ENCODE measurements around the gene SCN4B. TPM values are rescaled to one million over a fixed set of nuclear protein-coding genes. Genes with fewer than 3 reads are reported as not detected.

Gene SCN4B
- polyA plus RNA-seq, 4 donors, result 0.89 to 1.6 (median 1.1) TPM

DNA sequence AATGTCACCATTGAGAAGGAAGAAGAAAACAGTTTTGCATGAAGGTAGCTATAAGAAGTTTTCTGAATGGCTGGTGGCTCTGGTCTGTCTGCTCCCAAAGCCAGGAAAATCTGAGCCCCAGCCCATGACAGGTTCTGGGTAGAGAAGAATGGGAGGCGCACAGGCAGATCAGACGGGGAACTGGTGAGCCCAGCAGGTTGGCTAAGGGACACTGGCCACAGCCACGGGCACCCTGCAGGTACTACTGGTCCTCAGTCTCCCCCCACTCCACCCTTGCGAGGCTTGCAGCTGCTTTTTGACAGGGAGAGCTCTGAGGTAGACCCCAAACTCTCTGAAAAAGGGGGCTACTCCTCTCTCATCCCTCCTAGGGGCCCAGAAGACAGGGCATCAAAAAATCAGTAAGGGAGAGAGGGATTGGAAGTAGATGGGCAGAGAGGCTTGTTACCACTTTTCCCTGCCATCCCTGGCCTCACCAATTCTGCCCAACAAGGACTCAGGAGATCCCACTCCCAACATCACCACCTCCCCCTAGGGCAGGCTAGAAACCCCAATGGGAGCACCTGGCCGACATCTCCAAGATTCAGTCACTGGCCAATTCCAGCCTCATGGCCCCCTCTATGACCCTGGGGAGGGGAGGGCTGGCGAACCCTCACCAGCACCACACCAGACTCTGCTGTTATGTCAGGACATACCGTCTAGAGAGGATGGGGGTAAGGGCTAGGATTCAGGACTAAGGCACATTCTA is 17.4 kb downstream of the SCN4B start:
- DNase-seq (ENCODE audit: low read depth in 4 of 4, low spot score in 3 of 4), result no peak

DNA sequence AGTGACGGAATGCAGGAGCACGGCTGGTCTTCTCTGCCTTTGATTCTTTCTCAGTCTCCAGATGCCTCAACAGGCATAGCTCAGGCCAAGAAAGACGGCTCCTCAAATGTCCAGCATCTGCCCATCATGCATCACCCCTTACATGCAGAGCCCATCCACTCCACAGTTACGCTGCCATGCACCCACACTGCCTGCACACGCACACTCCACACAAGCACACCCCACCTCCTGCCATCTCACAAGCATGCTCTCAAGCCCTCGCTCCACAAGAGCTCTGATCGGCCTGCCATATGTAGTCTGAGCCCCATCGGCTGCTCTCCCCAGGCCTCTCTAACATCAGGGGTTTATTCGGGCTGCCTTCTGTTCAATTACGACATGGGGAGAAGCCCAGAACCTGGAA is 18.8 kb downstream of the SCN4B start:
- no peak for DNase-seq (ENCODE audit: low read depth in 4 of 4, low spot score in 3 of 4)

DNA sequence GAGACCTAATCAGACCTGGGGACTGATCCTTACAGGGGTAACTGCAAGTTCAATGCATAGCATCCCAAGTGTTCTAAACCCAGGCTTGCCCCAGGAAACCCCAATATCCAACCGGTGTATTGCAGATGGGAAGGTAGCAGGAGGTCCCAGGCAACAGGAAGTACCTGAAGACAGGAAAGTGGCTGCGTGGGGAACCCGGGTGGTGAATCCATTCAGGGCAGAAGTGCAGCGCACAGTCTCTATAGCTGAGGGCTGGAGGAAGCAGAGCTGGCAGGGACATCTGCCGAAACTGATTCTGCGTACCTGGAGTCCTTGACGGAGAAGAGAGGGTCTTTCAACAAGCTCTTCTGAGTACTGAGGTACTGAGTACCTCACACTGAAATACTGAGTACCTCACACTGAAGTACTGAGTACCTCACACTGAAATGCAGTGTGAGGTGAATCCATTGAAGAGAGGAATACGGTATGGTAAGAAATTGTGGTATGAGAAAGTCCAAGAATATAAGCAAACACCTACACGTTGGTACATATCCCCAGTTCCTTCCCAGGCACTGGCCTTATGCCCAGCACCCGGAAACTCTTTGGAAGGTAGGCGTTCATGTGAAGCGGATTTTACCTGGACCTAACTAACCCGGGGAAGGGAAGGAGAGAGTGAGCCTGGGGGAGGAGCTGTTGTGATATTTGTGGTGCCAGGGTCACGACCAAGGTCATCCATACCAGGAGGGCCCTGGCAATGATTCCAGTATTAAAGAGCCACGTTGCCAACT is 20.1 kb downstream of the SCN4B start:
- no peak for DNase-seq (ENCODE audit: low read depth in 4 of 4, low spot score in 3 of 4)

DNA sequence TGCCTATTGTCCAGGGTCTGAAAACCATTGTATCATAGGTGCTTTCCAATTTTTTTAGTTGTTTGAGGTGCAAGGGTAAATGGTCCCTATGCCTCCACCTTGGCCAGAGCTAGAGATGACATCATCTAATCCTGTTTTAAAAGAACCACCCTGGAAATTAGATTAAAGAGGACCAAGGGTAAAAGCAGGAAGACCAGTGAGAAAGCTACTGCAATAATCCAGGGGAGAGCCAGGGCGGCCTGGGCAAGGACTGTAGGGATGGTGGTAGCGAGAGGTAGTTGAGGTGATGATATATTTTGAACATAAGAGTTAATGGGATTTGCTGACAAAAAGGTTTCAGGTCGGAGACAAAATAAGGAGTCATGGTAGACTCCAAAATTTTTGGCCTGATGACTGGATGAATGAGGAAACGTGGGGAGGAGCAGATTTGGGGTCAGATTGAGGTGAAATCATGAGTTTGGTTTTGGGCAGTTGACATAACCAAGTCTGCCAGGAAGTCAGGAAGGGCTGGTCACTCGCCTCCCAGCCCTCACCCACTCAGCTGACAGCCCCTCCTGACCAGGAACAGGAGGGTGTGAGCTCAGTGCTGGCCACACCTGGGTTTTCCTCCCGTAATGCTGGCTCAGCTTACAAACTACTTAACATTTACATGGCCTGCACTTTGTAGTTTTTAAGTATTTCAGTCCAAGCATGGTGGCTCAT is 23.0 kb downstream of the SCN4B start:
- no peak for DNase-seq (ENCODE audit: low read depth in 4 of 4, low spot score in 3 of 4)

DNA sequence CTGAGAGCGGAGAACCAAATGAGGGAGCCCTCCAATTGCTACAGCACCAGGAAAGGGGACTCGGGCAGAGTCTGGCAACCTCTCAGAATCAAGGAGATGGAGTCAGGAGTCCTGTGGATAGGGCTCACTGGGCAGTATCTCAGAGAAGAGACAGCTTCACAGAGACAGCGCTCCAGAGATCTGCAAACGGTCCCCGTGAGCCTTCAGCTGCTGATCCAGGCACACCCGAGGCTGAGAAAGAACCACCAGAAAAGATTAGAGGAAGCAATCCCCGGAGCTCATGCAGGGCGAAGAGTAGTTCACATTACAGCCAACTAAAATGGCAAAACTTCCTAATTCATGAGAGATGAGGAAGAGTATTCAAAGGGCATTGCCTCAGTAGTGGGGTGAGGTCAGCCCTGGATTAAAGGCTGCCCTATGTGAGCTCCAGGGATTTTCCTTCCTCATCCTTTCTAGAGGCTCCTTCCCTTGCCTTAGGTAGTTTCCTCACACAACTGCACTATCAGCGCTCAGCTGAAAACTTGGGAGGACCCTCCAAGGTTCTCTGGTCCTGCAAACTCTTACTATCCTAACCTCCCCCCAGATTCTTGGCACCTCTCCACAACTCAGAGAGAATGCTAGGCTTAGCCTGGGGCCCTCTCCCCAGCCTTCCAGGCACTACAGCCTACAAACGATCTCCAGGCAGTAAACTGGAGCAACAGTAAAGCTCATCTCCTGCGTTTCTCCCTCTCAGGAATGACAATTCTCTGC is 23.7 kb downstream of the SCN4B start:
- no peak for DNase-seq (ENCODE audit: low read depth in 4 of 4, low spot score in 3 of 4)

DNA sequence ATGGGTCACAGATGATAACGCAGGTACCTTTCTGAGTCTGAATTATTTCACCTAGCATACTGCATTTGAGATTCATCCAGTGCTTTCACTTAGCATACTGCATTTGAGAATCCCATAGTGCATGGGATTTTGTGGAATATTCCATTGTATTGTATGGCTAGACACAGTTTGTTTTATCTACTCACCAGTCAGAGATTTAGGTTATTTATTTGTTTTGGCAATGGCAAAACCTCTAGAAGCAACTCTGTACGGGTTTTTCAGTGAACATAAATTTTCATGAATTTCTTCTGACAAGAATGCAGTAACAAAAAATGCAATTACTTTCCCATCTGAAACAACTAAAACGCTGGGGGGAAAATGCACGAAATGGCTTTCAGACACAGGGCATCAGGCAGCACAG is 24.3 kb downstream of the SCN4B start:
- no peak for DNase-seq (ENCODE audit: low read depth in 4 of 4, low spot score in 3 of 4)

DNA sequence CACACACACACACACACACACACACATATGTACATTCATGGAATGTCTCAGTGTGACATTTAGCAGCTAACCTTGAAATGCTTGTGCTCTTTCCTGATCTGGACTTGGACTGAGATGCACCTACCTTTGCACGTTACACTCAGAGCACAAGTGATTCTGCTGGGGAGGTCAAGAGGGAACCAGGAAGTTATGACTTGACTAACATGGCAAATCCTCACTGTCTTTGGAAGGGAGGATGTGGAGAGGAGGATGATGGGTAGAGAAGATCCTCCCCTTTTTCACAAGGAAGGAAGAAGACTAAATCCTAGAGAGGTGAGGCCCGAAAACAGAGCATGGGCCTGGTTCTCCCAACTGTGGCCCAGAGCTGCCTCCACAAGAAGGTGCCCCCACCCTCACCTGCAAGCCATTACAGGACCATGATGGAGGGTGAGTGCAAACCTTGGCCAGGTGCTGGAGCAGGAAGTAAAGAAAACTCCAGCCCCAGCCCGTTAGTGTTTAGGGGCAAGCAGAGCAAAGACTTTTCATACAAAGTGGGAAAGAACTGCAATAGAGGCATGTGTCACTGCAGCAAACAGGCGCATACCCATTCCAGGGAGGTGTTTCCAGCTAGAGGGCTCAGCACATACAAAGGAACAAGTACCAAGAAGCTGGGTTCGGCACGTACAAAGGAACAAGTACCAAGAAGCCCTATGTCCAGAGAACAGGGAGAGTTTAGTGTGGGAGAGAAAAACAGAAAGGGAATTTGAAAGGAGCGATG is 26.4 kb downstream of the SCN4B start:
- no peak for DNase-seq (ENCODE audit: low read depth in 4 of 4, low spot score in 3 of 4)

DNA sequence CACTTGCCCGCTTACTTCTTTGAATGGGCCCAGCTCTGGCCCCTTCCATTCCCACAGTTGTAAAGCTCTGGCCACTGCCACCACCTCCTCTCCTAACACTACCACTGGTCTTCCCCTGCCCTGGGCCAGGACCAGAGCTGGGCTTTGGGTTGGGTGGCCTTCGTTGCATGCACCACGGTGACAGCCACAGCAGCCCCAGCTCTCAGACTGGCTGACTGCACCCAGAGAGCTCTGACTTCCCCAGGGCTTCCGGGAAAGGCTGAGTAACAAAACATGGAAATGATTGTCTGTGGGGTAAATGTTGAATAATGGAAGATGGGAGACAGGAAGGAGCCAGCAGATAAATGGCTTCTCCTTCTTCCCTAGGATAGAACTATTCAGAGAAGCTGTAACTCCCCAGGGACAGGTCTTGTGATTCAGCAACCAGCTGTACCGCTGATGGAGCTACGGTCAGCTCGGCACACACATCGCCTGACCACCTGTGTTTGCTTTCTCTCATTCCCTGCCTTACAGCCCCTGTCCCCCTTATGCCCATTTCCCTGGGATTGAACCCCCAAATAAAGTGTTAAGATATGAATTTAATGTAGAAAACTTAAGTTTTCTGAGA is 27.6 kb downstream of the SCN4B start:
- no peak for DNase-seq (ENCODE audit: low read depth in 4 of 4, low spot score in 3 of 4)

DNA sequence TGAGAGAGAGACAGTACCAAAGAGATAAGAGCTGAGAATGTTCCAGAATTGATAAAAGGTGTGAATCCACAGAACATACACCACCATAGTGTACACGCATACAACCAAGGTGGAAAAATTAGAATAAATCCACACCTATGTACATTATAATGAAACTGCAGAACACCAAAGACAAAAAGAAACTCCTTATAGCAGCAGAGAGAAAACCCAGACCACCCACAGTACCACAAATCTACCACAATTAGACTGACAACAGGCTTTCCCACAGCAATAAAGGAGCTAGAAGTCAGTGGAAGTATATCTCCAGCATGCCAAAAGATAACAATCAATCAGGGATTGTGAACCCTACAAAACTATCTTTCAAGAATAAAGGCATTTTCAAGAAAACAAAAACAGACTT is 31.8 kb downstream of the SCN4B start:
- no peak for DNase-seq (ENCODE audit: low read depth in 4 of 4, low spot score in 3 of 4)

DNA sequence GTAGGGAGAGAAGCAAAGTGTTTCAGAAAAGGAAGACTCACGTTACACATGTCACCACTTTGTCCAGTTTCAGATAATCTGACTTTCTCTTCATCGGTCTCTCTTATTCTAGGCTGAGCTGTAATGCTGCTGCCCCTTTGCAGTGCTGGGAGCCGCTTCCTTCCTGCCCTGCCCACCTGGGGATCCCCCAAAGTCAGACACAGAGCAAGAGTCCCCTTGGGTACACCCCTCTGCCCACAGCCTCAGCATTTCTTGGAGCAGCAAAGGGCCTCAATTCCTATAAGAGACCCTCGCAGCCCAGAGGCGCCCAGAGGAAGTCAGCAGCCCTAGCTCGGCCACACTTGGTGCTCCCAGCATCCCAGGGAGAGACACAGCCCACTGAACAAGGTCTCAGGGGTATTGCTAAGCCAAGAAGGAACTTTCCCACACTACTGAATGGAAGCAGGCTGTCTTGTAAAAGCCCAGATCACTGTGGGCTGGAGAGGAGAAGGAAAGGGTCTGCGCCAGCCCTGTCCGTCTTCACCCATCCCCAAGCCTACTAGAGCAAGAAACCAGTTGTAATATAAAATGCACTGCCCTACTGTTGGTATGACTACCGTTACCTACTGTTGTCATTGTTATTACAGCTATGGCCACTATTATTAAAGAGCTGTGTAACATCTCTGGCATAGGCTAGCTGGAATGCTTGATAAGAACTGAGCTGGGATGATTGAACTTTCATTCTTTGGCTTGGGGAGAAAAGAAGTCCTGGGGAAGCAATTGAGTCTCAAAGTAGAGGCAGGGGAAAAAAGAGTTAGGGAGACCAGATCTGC is 34.6 kb downstream of the SCN4B start:
- no peak for DNase-seq (ENCODE audit: low read depth in 4 of 4, low spot score in 3 of 4)

DNA sequence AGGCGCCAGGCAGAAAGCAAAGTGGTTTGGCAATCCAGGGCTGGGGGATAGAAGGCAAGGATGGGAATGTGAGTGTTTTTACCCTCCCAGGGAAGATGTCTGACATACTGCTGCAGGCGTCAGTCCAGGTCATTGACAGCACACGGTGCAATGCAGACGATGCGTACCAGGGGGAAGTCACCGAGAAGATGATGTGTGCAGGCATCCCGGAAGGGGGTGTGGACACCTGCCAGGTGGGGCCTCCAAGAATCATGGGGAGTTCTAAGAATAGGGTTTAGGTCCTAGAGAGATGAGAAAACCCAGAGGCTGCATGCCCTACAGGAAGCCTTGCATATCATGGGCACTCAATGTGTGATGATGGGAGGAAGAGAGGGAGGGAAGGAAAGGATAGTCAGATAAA is 37.6 kb downstream of the SCN4B start:
- no peak for DNase-seq (ENCODE audit: low read depth in 4 of 4, low spot score in 3 of 4)

DNA sequence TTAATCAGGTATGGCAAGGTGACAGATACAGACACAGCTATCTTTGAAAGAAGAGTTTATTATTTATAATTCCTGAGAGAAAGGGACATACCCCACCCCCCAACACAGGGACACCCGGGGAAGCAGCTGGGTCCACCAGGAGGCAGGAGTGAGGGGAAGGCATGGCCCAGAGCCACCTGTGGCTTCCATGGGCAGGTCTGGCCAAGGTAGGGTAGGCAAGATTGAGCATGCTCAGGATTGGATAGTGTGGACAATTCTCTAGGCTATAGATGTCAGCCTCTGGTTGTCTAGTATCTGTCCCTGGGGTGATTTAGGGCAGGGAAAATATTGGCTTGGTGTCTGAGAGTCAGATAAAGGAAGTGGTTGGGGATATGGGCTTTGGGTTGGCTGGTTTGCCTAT is 38.4 kb downstream of the SCN4B start:
- no peak for DNase-seq (ENCODE audit: low read depth in 4 of 4, low spot score in 3 of 4)

DNA sequence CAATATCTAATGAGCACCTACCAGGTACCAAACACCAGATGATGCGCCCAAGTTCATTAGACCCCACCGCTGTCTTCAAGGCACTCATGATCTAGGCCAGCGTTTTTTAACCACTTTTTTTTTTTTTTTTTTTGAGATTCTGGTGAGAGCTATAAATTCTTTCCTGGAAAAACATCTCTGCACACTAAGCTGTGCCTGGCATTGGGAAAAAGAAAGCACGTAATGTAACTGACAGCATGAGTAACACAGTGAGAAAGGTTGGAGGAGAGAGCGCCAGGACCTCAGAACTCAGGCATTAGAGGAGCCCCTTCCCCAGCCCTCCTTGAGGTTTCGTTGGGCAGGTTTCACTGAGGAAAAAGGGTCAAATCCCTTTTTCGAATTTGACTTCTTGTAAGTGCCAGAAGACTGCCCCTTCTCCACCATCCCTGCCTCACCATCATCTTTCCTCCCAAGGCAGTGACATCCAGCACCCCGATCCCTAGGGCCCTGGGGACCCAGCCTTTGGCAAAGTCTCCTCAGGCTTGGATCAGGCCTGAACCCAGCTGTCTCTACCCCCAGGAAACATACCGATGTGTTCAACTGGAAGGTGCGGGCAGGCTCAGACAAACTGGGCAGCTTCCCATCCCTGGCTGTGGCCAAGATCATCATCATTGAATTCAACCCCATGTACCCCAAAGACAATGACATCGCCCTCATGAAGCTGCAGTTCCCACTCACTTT is 39.8 kb downstream of the SCN4B start:
- DNase-seq (ENCODE audit: low read depth in 4 of 4, low spot score in 3 of 4), result no peak

DNA sequence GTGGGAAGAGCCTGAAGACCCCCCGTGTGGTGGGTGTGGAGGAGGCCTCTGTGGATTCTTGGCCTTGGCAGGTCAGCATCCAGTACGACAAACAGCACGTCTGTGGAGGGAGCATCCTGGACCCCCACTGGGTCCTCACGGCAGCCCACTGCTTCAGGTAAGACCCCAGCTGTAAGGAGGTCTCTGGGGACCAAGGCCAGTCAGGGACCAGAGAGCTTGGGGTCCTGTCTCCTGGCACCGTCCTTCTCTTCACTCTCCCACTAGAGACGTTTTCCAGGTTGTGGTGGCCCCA is 40.9 kb downstream of the SCN4B start:
- no peak for DNase-seq (ENCODE audit: low read depth in 4 of 4, low spot score in 3 of 4)

DNA sequence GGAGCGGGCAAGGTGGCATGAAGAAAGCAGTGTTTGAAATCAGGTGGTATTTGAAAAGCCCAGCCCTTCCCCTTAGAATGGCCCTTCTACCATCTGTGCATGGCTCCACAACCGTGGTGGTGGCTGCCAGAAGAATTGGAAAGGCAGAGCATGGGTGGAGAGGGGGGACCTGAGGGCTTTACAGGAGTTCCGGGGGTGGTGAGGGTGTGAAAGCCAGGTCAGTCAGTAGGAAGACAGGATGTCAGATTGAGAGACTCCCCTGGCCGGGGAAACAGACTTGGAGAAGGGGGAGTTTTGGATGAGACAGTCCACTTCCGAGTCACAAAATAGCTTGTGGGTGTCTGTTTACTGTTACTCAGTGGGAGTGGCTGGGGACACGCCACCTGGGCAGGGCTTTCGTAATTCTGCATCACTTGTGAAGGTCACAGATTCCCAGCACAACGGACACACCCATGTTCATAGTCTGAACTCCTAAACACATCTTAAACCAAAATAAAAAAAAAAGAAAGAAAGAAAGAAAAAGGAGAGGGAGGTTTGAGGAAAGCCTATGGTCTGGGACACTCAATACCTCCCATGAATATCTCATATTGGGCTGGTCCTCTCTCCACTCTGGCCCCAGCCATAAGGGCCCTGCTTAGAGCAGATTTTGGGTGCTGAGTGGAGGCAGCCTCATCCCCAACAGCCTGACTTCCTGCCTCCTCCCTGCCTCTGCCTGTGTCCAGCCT is 41.4 kb downstream of the SCN4B start:
- no peak for DNase-seq (ENCODE audit: low read depth in 4 of 4, low spot score in 3 of 4)

DNA sequence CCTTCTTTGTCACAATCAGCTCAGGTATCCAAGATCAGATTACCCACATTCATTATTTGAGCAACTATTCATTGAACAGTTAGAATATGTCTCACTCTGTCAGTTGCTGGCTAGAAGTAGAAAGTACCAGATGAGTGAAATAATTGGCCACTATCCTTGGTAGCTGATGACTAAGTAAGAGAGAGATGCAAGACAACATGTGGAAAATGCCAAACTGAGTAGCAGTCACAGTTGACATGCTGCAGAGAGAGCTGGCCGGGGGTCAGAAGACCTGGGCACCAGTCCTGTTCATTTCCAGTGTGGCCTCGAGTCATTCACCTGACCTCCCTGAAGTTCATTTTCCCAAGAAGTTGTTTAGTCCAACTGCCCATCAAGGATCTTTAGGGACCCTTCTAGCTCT is 43.4 kb downstream of the SCN4B start:
- DNase-seq (ENCODE audit: low read depth in 4 of 4, low spot score in 3 of 4), result no peak

DNA sequence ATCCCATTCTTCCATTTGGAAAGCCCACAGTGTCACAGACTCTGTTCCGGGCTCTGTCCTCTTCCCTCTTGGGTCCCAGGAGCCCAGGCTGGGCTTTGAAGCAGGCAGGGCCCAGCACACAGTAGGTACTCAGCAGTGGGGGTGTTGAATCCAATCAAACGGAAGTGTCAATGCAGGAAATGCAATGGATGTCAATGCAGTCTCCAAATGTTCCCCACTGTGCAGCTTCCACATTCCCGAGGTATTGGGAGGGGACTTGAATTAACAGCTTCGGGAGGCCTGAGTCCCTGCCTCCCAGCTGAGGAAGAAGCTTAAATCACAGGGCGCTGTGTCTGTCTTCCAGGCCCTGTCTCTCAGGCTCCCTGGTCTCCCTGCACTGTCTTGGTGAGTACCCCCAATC is 44.1 kb downstream of the SCN4B start:
- DNase-seq (ENCODE audit: low read depth in 4 of 4, low spot score in 3 of 4), result no peak

DNA sequence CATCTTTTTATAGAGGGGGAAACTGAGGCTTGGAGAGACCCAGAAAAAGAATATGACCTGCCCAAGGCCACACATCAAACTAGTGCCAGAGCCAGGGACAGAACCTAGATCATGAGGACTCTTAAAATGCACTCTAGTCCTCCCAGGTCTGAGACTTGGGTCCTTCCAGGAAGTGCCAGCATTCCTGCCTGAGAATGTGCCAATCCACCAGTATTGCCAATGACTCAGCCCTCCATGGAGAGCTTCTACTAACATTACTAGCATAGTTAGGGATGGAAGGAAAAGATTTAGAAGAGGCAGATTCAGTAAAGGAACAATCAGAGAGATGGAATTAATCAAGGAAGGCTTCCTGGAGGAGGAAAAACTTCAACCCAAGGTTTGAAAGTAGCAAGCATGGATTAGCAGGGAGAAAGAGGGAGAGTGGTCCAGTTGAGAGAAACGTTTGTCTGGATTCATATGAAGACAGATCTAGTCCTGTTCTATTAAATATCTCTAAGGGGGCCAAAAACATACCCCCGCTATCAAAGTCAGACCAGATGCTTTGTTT is 45.8 kb downstream of the SCN4B start:
- DNase-seq (ENCODE audit: low read depth in 4 of 4, low spot score in 3 of 4), result no peak
